ENCODE measurements around the gene RWDD1. TPM values are rescaled to one million over a fixed set of nuclear protein-coding genes. Genes with fewer than 3 reads are reported as not detected.

RWDD1 gene
- polyA plus RNA-seq, 1 of the 3 experiments (the other 2 are of a cell fraction) = 17.7 TPM

DNA sequence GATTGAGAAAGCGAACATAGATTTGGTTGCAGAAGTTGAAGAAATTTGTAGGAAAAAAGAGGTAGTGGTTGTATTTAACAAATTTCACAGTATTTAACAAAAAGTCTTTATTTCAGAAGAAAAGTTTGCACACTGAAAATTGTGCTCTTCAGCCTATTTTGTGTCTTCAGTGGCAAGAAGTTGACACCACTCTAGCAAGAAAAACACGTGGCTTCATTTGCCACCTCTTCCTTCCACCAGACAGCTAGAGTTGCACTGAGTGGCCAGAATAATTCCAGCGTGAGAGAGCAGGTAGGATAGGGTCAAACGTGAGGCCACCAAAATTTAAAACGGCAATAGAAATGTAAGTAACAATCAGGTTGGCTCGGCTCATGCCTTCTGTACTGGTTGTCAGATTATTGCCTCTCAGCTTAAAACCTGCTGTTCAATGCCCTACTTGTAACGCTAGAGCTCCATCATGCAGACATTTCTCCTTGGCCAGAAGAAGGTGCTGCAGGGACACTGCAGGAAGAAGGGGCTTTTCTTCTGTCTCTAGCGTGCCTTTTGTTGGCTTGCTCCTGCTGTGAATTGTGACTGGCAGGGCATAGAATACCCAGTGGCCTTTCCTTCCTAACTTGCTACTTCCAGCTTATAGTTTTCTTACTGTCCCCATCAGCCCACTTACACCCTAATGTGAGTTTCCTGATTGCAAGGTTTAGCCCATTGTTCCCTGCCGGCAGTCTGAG is 37.9 kb upstream of the RWDD1 start:
- ChIA-PET CTCF (interaction anchor here (0.8 to 4.5 kb wide), 17 partner anchors 8 to 461 kb away, joined by 3 to 55 read pairs (median 4); partner anchors contain the start of genes CALHM5, TRAPPC3L and TSPYL1), POLR2A (no interaction called here)
- H3K4me1 ChIP-seq (ENCODE audit: control insufficient read depth in 1 of 2, insufficient read depth in 2 of 2, low read depth in 1 of 2, low read length in 1 of 2) = peaks cover 0 to 17% of the 10 kb centered on the region in 2 experiments; a peak in 2 of 4 replicates
- H3K79me2 ChIP-seq (ENCODE audit: insufficient read depth) = no peaks in the 10 kb centered on the region
- H3K27me3 ChIP-seq (ENCODE audit: insufficient read depth) = no peaks in the 10 kb centered on the region
- no peaks in the 10 kb centered on the region for H3K9me3 ChIP-seq
- H2AFZ ChIP-seq (ENCODE audit: low read depth) = peak overlapping the region; percentile 58
- no peak overlapping the region for H3K9ac ChIP-seq
- H4K20me1 ChIP-seq (ENCODE audit: insufficient read depth) = no peaks in the 10 kb centered on the region
- peaks cover 3% of the 10 kb centered on the region for H3F3A ChIP-seq (replicated peaks; ENCODE audit: insufficient read depth)
- no peak overlapping the region for H3K27ac ChIP-seq (ENCODE audit: low read depth in 2 of 2, low read length in 1 of 2)
- DNase-seq = no peak
- no peak overlapping the region for H3K4me2 ChIP-seq
- no peaks in the 10 kb centered on the region for H3K9me2 ChIP-seq
- H3K4me3 ChIP-seq (ENCODE audit: low read depth in 2 of 2, low read length in 1 of 2) = no peak overlapping the region
- no peaks in the 10 kb centered on the region for H3K36me3 ChIP-seq (replicated peaks in 1 of 2; ENCODE audit: control insufficient read depth in 1 of 2, insufficient read depth in 2 of 2, low read length in 1 of 2)
- TF ChIP-seq IRF3 (IDR thresholded peaks at IDR 0.05; ENCODE audit: low read depth, low read length) (no peak), YY1 (IDR thresholded peaks at IDR 0.05; ENCODE audit: low read depth) (no peak), MXI1 (IDR thresholded peaks at IDR 0.05; ENCODE audit: low read depth, low read length) (no peak), JUND (IDR thresholded peaks at IDR 0.05) (no peak), PBX3 (IDR thresholded peaks at IDR 0.05) (no peak), FOSL2 (IDR thresholded peaks at IDR 0.05; ENCODE audit: borderline replicate concordance, low read depth) (no peak), ZBTB33 (IDR thresholded peaks at IDR 0.05; ENCODE audit: borderline replicate concordance, low read depth) (no peak), TCF12 (IDR thresholded peaks at IDR 0.05) (no peak), ELF1 (IDR thresholded peaks at IDR 0.05) (no peak), EP300 (IDR thresholded peaks at IDR 0.05; ENCODE audit: borderline replicate concordance in 1 of 2, low read depth in 1 of 2, low read length in 1 of 2) (no peak), REST (IDR thresholded peaks at IDR 0.05; ENCODE audit: low read depth, low read length) (no peak), MEF2A (IDR thresholded peaks at IDR 0.05; ENCODE audit: borderline replicate concordance, low read depth) (no peak), GATA2 (CRISPR knock-in tag; IDR thresholded peaks at IDR 0.05) (no peak), FOXJ3 (CRISPR knock-in tag; IDR thresholded peaks at IDR 0.05) (no peak), GABPA (IDR thresholded peaks at IDR 0.05; ENCODE audit: low read depth) (no peak), EZH2phosphoT487 (IDR thresholded peaks at IDR 0.05; ENCODE audit: borderline replicate concordance, low read depth) (no peak), NRF1 (IDR thresholded peaks at IDR 0.05; ENCODE audit: low read depth, low read length) (no peak), RAD21 (IDR thresholded peaks at IDR 0.05; ENCODE audit: low read length) (no peak)
- TF ChIP-seq, protein P1, sequence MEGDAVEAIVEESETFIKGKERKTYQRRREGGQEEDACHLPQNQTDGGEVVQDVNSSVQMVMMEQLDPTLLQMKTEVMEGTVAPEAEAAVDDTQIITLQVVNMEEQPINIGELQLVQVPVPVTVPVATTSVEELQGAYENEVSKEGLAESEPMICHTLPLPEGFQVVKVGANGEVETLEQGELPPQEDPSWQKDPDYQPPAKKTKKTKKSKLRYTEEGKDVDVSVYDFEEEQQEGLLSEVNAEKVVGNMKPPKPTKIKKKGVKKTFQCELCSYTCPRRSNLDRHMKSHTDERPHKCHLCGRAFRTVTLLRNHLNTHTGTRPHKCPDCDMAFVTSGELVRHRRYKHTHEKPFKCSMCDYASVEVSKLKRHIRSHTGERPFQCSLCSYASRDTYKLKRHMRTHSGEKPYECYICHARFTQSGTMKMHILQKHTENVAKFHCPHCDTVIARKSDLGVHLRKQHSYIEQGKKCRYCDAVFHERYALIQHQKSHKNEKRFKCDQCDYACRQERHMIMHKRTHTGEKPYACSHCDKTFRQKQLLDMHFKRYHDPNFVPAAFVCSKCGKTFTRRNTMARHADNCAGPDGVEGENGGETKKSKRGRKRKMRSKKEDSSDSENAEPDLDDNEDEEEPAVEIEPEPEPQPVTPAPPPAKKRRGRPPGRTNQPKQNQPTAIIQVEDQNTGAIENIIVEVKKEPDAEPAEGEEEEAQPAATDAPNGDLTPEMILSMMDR (IDR thresholded peaks at IDR 0.05) = no peak
- TF ChIP-seq, protein P2, sequence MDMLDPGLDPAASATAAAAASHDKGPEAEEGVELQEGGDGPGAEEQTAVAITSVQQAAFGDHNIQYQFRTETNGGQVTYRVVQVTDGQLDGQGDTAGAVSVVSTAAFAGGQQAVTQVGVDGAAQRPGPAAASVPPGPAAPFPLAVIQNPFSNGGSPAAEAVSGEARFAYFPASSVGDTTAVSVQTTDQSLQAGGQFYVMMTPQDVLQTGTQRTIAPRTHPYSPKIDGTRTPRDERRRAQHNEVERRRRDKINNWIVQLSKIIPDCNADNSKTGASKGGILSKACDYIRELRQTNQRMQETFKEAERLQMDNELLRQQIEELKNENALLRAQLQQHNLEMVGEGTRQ (IDR thresholded peaks at IDR 0.05; ENCODE audit: borderline replicate concordance, low read depth, low read length) = no peak
- 87% methylated on average over 9 of the region's 9 CpGs for WGBS (ENCODE audit: low lambda C conversion rate)
